ENCODE results near the gene ICAM5.

DNA sequence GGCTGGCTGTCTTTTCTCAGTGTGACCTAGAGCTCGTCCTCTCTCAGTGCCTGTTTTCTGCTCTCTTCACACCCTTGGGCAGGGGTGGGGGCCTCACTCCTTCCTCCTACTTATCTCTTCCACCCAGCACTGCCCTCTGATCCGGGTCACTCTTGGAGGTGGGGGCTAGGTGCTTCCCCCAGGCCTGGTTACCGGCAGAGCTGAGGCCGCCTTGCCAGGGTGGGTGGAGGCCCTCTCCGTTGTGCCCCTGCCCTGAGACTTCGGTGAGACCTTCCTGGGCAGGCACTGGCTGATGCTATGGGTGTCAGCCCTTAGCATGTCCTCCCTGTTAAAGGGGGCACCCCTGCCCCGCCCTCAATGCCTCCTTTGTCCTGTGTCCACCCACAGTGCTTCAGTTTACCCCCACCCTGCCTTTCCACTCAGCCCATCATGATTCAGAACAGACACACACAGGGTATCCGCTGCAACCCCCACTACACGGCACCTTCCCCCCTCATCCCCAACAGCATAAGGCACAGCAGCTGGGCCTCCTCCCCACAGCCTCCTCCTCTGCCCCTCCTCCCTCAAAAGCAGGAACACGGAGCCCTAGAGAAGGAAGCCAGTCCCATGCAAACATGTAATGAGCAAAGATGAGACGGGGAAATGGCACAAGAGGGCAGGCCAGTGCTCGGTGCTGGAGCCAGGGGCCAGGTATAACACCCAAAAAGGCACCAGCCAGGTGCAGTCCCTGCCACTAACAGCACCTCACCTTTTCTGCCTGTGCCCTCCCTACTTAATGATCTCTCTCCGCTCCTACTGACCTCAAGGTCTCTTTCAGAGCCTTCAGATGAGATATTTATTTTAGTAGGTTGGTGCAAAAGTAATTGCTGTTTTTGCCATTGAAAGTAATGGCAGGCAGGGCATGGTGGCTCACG lies 10.1 kb downstream of the ICAM5 start:
- TF ChIP-seq, protein P1, sequence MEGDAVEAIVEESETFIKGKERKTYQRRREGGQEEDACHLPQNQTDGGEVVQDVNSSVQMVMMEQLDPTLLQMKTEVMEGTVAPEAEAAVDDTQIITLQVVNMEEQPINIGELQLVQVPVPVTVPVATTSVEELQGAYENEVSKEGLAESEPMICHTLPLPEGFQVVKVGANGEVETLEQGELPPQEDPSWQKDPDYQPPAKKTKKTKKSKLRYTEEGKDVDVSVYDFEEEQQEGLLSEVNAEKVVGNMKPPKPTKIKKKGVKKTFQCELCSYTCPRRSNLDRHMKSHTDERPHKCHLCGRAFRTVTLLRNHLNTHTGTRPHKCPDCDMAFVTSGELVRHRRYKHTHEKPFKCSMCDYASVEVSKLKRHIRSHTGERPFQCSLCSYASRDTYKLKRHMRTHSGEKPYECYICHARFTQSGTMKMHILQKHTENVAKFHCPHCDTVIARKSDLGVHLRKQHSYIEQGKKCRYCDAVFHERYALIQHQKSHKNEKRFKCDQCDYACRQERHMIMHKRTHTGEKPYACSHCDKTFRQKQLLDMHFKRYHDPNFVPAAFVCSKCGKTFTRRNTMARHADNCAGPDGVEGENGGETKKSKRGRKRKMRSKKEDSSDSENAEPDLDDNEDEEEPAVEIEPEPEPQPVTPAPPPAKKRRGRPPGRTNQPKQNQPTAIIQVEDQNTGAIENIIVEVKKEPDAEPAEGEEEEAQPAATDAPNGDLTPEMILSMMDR (IDR thresholded peaks at IDR 0.05; ENCODE audit: low read length), result no peak
- no peak for TF ChIP-seq EZH2 (optimal IDR thresholded peaks at IDR 0.05; ENCODE audit: low read depth, low read length)

Measured in MM.1S (cell line).